Measurements from ENCODE around the gene ZBTB24. TPM values are rescaled to one million over a fixed set of nuclear protein-coding genes. Genes with fewer than 3 reads are reported as not detected.

Gene ZBTB24
- total RNA-seq: 22.8 and 25.4 TPM in 2 replicates

DNA sequence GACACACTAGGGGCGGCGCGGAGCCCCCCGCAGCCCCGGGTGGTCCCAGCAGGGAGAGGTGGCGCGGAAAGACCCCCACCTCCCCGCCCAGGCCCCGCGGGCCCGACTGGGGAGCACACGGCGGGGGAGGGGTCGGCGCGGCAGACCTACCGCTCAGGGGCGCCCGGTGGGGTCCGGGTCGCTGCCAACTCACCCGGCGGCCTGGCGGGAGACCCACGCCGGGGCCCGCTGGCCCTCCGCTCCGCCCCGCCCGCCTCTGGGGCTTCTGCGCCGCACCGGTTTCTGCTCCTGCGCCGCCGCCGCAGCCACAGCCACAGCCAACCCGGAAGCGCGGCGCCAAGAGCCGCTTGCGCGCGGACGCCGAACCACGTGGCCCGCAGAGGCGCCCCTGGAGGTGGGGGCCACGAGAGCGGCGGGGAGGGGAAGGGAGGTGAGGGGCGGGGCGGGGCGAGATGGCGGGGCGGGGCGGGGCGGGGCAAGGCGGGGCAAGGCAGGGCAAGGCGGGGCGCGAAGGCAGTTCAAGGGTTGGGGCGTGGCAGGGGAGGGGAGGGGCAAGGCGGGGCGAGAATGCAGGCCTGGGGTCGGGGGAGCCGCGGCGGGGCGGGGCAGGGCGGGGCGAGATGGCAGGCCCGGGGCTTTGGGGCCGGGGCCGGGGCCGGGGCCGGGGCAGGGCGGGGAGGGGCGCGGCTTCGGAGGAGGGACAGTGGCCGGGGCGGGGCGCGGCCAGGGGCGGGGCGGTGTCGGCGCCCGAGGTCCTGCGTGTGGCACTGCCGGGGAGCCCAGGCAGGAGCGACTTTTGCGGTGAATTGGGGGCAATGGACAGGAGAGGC is at the start of gene ZBTB24:
ZBTB24 (minus strand) TSS at position 315 of the 830 bp plus-strand sequence. CDS start 1,193 bp downstream, outside the sequence.
- peak within 1 kb of the TSS; percentile 95 for H3K4me3 Mint-ChIP-seq
- no peaks in the 10 kb centered on the region for H3K27me3 Mint-ChIP-seq
- intact Hi-C loops (cut with micrococcal nuclease): loop anchor here (1.0 to 10.0 kb wide), 10 partner anchors 11 to 1392 kb away; partner anchors contain the start of genes AK9, AMD1, CD164 and CDC40
- peak within 1 kb of the TSS; percentile 85 for H3K27ac Mint-ChIP-seq
- TF ChIP-seq, protein P1, sequence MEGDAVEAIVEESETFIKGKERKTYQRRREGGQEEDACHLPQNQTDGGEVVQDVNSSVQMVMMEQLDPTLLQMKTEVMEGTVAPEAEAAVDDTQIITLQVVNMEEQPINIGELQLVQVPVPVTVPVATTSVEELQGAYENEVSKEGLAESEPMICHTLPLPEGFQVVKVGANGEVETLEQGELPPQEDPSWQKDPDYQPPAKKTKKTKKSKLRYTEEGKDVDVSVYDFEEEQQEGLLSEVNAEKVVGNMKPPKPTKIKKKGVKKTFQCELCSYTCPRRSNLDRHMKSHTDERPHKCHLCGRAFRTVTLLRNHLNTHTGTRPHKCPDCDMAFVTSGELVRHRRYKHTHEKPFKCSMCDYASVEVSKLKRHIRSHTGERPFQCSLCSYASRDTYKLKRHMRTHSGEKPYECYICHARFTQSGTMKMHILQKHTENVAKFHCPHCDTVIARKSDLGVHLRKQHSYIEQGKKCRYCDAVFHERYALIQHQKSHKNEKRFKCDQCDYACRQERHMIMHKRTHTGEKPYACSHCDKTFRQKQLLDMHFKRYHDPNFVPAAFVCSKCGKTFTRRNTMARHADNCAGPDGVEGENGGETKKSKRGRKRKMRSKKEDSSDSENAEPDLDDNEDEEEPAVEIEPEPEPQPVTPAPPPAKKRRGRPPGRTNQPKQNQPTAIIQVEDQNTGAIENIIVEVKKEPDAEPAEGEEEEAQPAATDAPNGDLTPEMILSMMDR (IDR thresholded peaks at IDR 0.05): no peak
- H3K9me3 Mint-ChIP-seq: no peaks in the 10 kb centered on the region
- ATAC-seq (ENCODE audit: low read depth): peak; percentile 82
- peak; percentile 81 for DNase-seq
- POLR2A ChIA-PET: interaction anchor here (0.7 to 5.3 kb wide), 15 partner anchors 11 to 1189 kb away, joined by 3 to 70 read pairs (median 4); partner anchors contain the start of genes CD164, CEP57L1, MICAL1 and PPIL6
- H3K36me3 Mint-ChIP-seq (ENCODE audit: low read depth): peaks cover 37% of the 10 kb centered on the region
- H3K4me1 Mint-ChIP-seq: peaks cover 52% of the 10 kb centered on the region
- CTCF ChIA-PET: interaction anchor here (1.1 to 1.5 kb wide), 3 partner anchors 26 to 100 kb away, joined by 3 to 7 read pairs (median 5); partner anchors contain the start of genes PPIL6 and SMPD2

DNA sequence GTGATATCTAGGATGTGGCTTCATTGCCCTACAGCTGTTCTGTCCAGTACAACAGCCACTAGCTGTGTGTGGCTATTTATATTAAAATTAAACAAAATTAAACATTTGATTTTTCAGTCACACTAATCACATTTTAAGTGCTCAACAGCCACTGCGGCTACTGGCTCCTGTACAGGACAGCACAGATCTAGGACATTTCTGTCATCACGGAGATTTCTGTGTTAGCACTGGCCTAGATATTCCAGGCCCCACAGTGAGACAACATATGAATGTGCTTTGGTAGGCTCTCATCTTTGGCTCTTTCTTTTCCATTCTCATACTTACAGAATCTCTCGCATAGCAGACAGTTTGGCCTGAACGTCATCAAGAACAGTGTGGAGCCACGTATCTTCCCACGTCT is 48.4 kb upstream of the ZBTB24 start:
- H3K36me3 Mint-ChIP-seq (ENCODE audit: low read depth): no peaks in the 10 kb centered on the region
- CTCF ChIA-PET: no interaction called here
- POLR2A ChIA-PET: no interaction called here

DNA sequence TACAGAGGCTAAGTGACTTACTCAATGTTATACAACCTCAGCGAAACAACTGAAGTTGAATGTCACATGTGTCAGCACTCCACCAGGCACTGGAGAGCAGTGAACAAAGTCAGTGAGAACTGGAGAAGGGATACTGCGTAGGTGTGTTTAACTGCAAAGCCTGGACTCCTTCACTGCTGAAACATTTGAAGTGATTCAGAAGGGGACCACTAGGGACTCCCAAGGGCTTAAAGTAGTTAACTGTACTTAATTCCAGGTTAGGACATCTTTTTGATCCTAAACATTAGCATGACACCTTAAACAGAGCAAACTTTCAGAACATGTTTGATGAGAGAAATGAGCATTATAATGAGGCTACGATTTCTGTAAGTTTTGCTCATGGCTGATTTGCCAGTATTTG is 45.0 kb upstream of the ZBTB24 start:
- POLR2A ChIA-PET: no interaction called here

More for the DNA sequence above, 48.4 kb upstream of the ZBTB24 start:
- Mint-ChIP-seq H3K4me3 (no peak overlapping the region), H3K27ac (no peak overlapping the region), H3K27me3 (no peaks in the 10 kb centered on the region), H3K4me1 (peaks cover 2% of the 10 kb centered on the region), H3K9me3 (peaks cover 3% of the 10 kb centered on the region)
- DNase-seq: no peak
- TF ChIP-seq, protein P1 (IDR thresholded peaks at IDR 0.05): no peak
- intact Hi-C loops (cut with micrococcal nuclease): no loop called here
- no peak for ATAC-seq (ENCODE audit: low read depth)

DNA sequence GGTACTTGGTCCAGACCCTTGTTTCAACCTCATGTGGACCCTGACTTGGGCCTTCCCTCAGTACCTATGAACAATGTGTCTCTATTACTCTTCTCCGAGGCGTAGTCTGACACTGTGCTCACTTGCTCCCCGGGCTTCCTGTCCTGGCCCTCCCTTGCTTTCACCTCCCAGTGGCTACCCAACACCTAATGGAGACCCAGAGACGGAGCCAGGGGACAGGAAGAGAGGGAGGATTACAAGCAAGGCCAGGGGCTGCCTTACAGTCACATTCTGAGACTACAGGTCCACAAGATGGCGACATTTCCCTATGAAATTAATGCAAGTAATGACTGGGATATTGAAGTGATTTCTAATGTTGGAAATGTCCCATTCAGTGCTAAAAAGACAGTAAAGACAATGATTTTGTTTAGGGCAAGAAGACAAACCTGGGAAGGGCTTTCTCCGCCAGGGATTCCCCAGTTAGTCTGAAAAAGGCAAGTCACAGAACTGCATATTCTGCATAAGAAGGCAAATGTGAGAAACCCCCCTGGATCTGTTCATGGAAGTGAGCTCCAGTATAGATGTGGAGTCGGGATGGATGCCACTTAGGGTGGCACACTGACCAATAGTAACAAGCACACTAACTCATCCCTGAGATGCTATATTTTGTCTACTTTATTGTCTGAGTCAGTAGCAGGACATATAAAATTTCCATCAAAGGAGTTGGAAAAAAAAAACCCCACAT is 44.0 kb upstream of the ZBTB24 start:
- no peaks in the 10 kb centered on the region for H3K27me3 Mint-ChIP-seq
- H3K27ac Mint-ChIP-seq: no peak overlapping the region
- DNase-seq (peak; percentile 27), ATAC-seq (ENCODE audit: low read depth) (peak; percentile 58)
- peaks cover 4% of the 10 kb centered on the region for H3K36me3 Mint-ChIP-seq (ENCODE audit: low read depth)
- ChIA-PET POLR2A (no interaction called here), CTCF (interaction anchor here (1.0 to 2.8 kb wide), 6 partner anchors 178 to 864 kb away, joined by 3 to 20 read pairs (median 9); no protein-coding TSS in a partner anchor)
- H3K4me1 Mint-ChIP-seq: peaks cover 2% of the 10 kb centered on the region
- H3K9me3 Mint-ChIP-seq: peaks cover 2% of the 10 kb centered on the region
- intact Hi-C loops (cut with micrococcal nuclease): loop anchor here (1.0 to 5.0 kb wide), 5 partner anchors 164 to 864 kb away; partner anchors contain the start of genes AK9 and FIG4
- no peak overlapping the region for H3K4me3 Mint-ChIP-seq
- TF ChIP-seq, protein P1 (IDR thresholded peaks at IDR 0.05): no peak

More for the DNA sequence above, 45.0 kb upstream of the ZBTB24 start:
- Mint-ChIP-seq H3K36me3 (ENCODE audit: low read depth) (peaks cover 4% of the 10 kb centered on the region), H3K27ac (no peak overlapping the region), H3K4me1 (peaks cover 2% of the 10 kb centered on the region), H3K4me3 (no peak overlapping the region), H3K27me3 (no peaks in the 10 kb centered on the region), H3K9me3 (peaks cover 2% of the 10 kb centered on the region)
- TF ChIP-seq, protein P1 (IDR thresholded peaks at IDR 0.05): no peak
- no peak for DNase-seq
- intact Hi-C loops (cut with micrococcal nuclease): loop anchor here (1.0 to 5.0 kb wide), 5 partner anchors 163 to 863 kb away; partner anchors contain the start of genes AK9 and FIG4
- ATAC-seq (ENCODE audit: low read depth): no peak
- CTCF ChIA-PET: interaction anchor here (1.0 to 2.8 kb wide), 4 partner anchors 163 to 863 kb away, joined by 3 to 20 read pairs (median 9); partner anchors contain the start of genes AK9 and FIG4

All from activated B cell treated with CpG ODN at 0.5 μM for 24 hours (primary cell).